ENCODE results near the gene SUGCT. TPM values are rescaled to one million over a fixed set of nuclear protein-coding genes. Genes with fewer than 3 reads are reported as not detected.
A peak's percentile ranks its signal among the peaks of the same experiment; 100 is the strongest.
"Not testable (repeated sequence)": the region's sequence is repeated elsewhere in the genome, so short reads cannot be mapped to it uniquely, and the experiment has no call there.

The SUGCT gene
- total RNA-seq, 2 experiments from 2014 or later, result 0.81 to 1.2 TPM

DNA sequence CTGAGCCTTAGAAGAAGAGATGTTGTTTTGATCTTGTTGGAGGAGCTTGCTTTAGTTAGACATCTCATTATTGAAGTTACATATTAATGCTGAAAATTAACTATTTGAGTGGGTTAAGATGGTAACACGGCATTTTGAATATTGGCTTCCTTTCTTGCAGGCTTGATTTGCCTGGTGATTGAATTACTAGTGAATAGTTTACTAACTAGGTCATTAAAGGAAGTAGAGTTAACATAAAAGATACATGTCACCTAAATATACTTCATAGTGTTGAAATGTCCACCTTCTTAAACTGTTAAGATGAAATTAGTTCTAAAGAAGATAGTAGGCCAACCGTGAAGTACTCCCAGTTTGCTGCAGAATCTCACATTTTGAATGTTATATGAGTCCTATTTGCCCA is 18.9 kb upstream of the SUGCT start:
- Mint-ChIP-seq H3K27ac (no peak overlapping the region), H3K27me3 (ENCODE audit: low read depth) (no peaks in the 10 kb centered on the region), H3K9me3 (no peaks in the 10 kb centered on the region), H3K4me1 (ENCODE audit: low read depth) (no peaks in the 10 kb centered on the region), H3K4me3 (no peak overlapping the region), H3K36me3 (ENCODE audit: low read depth) (peaks cover 5% of the 10 kb centered on the region)
- CTCF ChIA-PET, result no interaction called here
- DNase-seq, result no peak
- intact Hi-C loops (cut with micrococcal nuclease), result no loop called here

- H3K27me3 Mint-ChIP-seq (ENCODE audit: low read depth); H3K4me1 Mint-ChIP-seq (ENCODE audit: low read depth); H3K4me3 Mint-ChIP-seq; H3K27ac Mint-ChIP-seq; CTCF ChIA-PET; DNase-seq; H3K36me3 Mint-ChIP-seq (ENCODE audit: low read depth); H3K9me3 Mint-ChIP-seq; intact Hi-C loops (cut with micrococcal nuclease): not testable (repeated sequence)
Observed at GRCh38 chr7:40117199-40117598, 17.6 kb upstream of the SUGCT start.

DNA sequence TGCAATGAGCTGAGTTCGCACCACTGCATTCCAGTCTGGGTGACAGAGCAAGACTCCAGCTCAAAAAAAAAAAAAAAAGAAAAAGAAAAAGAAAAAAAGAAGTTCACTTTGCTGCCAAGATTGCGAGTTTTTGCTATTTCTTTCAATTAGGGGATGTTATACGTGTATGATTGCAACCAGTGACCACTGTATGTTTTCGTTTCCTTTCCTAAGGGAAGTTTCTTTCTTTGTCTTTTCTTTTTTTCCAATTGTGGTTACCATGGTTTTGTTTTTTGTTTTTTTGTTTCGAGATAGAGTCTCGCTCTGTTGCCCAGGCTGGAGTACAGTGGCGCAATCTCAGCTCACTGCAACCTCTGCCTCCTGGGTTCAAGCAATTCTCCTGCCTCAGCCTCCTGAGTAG is 16.6 kb upstream of the SUGCT start:
- CTCF ChIA-PET; H3K9me3 Mint-ChIP-seq; H3K4me3 Mint-ChIP-seq; DNase-seq; H3K27ac Mint-ChIP-seq; intact Hi-C loops (cut with micrococcal nuclease); H3K4me1 Mint-ChIP-seq (ENCODE audit: low read depth); H3K36me3 Mint-ChIP-seq (ENCODE audit: low read depth); H3K27me3 Mint-ChIP-seq (ENCODE audit: low read depth): not testable (repeated sequence)

GRCh38 chr7:40120020-40120419 is 14.8 kb upstream of the SUGCT start:
- H3K4me3 Mint-ChIP-seq, result no peak overlapping the region
- DNase-seq, result no peak
- no peaks in the 10 kb centered on the region for H3K4me1 Mint-ChIP-seq (ENCODE audit: low read depth)
- intact Hi-C loops (cut with micrococcal nuclease), result no loop called here
- peaks cover 3% of the 10 kb centered on the region for H3K36me3 Mint-ChIP-seq (ENCODE audit: low read depth)
- CTCF ChIA-PET, result no interaction called here
- no peaks in the 10 kb centered on the region for H3K9me3 Mint-ChIP-seq
- no peak overlapping the region for H3K27ac Mint-ChIP-seq
- H3K27me3 Mint-ChIP-seq (ENCODE audit: low read depth), result no peaks in the 10 kb centered on the region

- CTCF ChIA-PET; H3K27ac Mint-ChIP-seq; H3K4me1 Mint-ChIP-seq (ENCODE audit: low read depth); H3K27me3 Mint-ChIP-seq (ENCODE audit: low read depth); H3K36me3 Mint-ChIP-seq (ENCODE audit: low read depth); DNase-seq; H3K9me3 Mint-ChIP-seq; H3K4me3 Mint-ChIP-seq; intact Hi-C loops (cut with micrococcal nuclease): not testable (repeated sequence)
Observed at GRCh38 chr7:40122100-40122939, 12.5 kb upstream of the SUGCT start.

DNA sequence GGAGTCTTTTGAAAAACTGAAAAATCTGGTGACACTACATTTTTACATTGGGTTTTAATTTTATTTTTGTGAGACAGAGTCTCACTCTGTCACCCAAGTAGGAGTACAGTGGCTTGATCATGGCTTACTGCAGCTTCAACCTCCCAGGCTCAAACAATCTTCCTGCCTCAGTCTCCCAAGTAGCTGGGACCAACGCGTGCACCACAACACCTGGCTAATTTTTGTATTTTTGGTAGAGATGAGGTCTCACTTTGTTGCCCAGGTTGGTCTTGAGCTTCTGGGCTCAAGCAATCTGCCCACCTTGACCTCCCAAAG is 11.9 kb upstream of the SUGCT start:
- no peak for DNase-seq
- no peak overlapping the region for H3K27ac Mint-ChIP-seq
- H3K4me1 Mint-ChIP-seq (ENCODE audit: low read depth), result no peaks in the 10 kb centered on the region
- H3K4me3 Mint-ChIP-seq, result no peak overlapping the region
- CTCF ChIA-PET, result no interaction called here
- H3K36me3 Mint-ChIP-seq (ENCODE audit: low read depth), result peaks cover 6% of the 10 kb centered on the region
- H3K27me3 Mint-ChIP-seq (ENCODE audit: low read depth), result no peaks in the 10 kb centered on the region
- intact Hi-C loops (cut with micrococcal nuclease), result no loop called here
- H3K9me3 Mint-ChIP-seq, result no peaks in the 10 kb centered on the region

DNA sequence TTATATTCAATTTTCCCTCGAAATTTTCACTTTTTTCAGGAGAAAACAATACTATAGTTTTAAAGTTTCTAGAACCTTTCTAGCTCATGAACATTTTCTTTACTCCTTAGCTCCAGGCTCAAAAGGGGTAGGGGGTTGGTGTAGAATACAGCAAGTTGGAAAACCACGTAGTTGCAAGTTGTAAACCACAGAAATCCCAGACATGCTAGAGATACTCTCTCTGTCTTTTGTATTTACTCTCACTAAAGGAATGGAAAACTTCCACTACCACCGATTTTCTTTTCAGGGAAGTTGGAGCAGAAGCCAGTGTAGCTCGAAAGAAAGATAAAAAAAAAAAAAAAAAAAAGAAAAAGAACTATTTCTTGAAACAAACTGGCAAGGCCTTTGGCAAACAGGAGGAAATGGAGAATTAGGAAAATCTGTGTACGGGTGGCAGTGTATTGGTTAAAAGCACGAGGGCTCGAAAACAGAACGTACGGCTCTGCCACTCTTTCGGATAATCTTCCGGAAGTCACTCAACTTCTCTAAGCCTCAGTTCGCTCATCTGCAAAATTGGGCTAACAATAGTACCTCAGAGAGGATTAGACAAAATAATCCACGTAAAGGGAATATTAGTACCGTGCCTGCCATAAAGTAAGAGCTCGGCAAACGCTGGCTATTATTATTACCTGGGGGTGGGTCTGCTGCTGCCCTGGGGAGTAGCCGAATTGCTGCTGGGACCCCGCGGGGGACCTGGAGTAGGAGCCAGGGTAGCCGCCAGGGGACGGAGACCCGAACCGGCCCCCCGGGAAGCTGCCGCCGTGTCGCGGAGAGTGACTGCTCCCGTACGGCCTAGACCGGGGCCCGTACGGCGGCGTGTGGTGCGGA is 1.0 kb upstream of the SUGCT start:
- H3K4me1 Mint-ChIP-seq (ENCODE audit: low read depth), result peaks cover 29% of the 10 kb centered on the region
- peak overlapping the region; percentile 93 for H3K4me3 Mint-ChIP-seq
- CTCF ChIA-PET, result interaction anchor here (0.5 to 2.4 kb wide), 7 partner anchors 8 to 237 kb away, joined by 3 to 9 read pairs (median 3); partner anchors contain the start of gene CDK13
- H3K27ac Mint-ChIP-seq, result peak overlapping the region; percentile 89
- H3K27me3 Mint-ChIP-seq (ENCODE audit: low read depth), result no peaks in the 10 kb centered on the region
- DNase-seq, result peak; percentile 9
- intact Hi-C loops (cut with micrococcal nuclease), result loop anchor here (1.0 to 10.0 kb wide), 9 partner anchors 81 to 1959 kb away; partner anchors contain the start of genes RALA, STARD3NL and YAE1
- peaks cover 10% of the 10 kb centered on the region for H3K36me3 Mint-ChIP-seq (ENCODE audit: low read depth)
- H3K9me3 Mint-ChIP-seq, result no peaks in the 10 kb centered on the region

DNA sequence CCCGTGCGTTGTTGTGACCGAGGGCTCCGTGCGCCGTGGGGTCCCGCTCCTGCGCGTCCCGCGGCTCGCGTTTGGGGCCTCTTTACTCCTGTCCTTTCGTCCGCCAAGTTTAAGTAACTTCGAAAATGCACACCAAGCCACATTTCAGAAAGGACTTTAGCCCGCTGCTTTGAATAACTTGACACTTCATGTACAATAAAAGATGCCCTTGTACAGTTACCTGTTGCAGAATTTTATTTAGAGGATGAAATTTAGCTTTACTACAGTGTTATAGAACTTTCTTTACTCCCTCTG is 459 bp downstream of the SUGCT start:
- no peaks in the 10 kb centered on the region for H3K27me3 Mint-ChIP-seq (ENCODE audit: low read depth)
- intact Hi-C loops (cut with micrococcal nuclease), result loop anchor here (2.0 to 10.0 kb wide), 2 partner anchors 82 to 1960 kb away; partner anchors contain the start of gene STARD3NL
- CTCF ChIA-PET, result interaction anchor here (0.8 to 1.8 kb wide), 4 partner anchors 9 to 302 kb away, joined by 3 to 5 read pairs (median 3); no protein-coding TSS in a partner anchor
- peak overlapping the region; percentile 93 for H3K4me3 Mint-ChIP-seq
- peaks cover 26% of the 10 kb centered on the region for H3K4me1 Mint-ChIP-seq (ENCODE audit: low read depth)
- H3K27ac Mint-ChIP-seq, result no peak overlapping the region
- no peak for DNase-seq
- H3K36me3 Mint-ChIP-seq (ENCODE audit: low read depth), result peaks cover 8% of the 10 kb centered on the region
- H3K9me3 Mint-ChIP-seq, result no peaks in the 10 kb centered on the region

GRCh38 chr7:40137563-40137962 is 2.8 kb downstream of the SUGCT start:
- Mint-ChIP-seq H3K4me1 (ENCODE audit: low read depth) (peaks cover 9% of the 10 kb centered on the region), H3K36me3 (ENCODE audit: low read depth) (peaks cover 4% of the 10 kb centered on the region), H3K4me3 (no peak overlapping the region), H3K27me3 (ENCODE audit: low read depth) (no peaks in the 10 kb centered on the region), H3K9me3 (no peaks in the 10 kb centered on the region), H3K27ac (no peak overlapping the region)
- CTCF ChIA-PET, result no interaction called here
- no peak for DNase-seq
- intact Hi-C loops (cut with micrococcal nuclease), result loop anchor here (10.0 kb wide), 1 partner anchor 1963 kb away; the partner anchor contains the start of gene STARD3NL

GRCh38 chr7:40138973-40139372 is 4.2 kb downstream of the SUGCT start:
- H3K27me3 Mint-ChIP-seq (ENCODE audit: low read depth), result no peaks in the 10 kb centered on the region
- CTCF ChIA-PET, result no interaction called here
- DNase-seq, result no peak
- H3K4me3 Mint-ChIP-seq, result no peak overlapping the region
- peaks cover 2% of the 10 kb centered on the region for H3K4me1 Mint-ChIP-seq (ENCODE audit: low read depth)
- no peak overlapping the region for H3K27ac Mint-ChIP-seq
- H3K9me3 Mint-ChIP-seq, result no peaks in the 10 kb centered on the region
- intact Hi-C loops (cut with micrococcal nuclease), result loop anchor here (10.0 kb wide), 1 partner anchor 1964 kb away; the partner anchor contains the start of gene STARD3NL
- no peaks in the 10 kb centered on the region for H3K36me3 Mint-ChIP-seq (ENCODE audit: low read depth)

GRCh38 chr7:40139891-40140290 is 5.1 kb downstream of the SUGCT start:
- DNase-seq; H3K4me1 Mint-ChIP-seq (ENCODE audit: low read depth); H3K27ac Mint-ChIP-seq; H3K9me3 Mint-ChIP-seq; H3K4me3 Mint-ChIP-seq; H3K27me3 Mint-ChIP-seq (ENCODE audit: low read depth); H3K36me3 Mint-ChIP-seq (ENCODE audit: low read depth); CTCF ChIA-PET: not testable (repeated sequence)
- intact Hi-C loops (cut with micrococcal nuclease), result loop anchor here (10.0 kb wide), 1 partner anchor 1965 kb away; the partner anchor contains the start of gene STARD3NL

- CTCF ChIA-PET; H3K4me1 Mint-ChIP-seq (ENCODE audit: low read depth); DNase-seq; H3K4me3 Mint-ChIP-seq; intact Hi-C loops (cut with micrococcal nuclease); H3K27me3 Mint-ChIP-seq (ENCODE audit: low read depth); H3K9me3 Mint-ChIP-seq; H3K27ac Mint-ChIP-seq; H3K36me3 Mint-ChIP-seq (ENCODE audit: low read depth): not testable (repeated sequence)
Observed at GRCh38 chr7:40141916-40142315, 7.1 kb downstream of the SUGCT start.

Data from activated naive CD4-positive, alpha-beta T cell treated with anti-CD3 and anti-CD28 coated beads for 36 hours (primary cell).